SHP77 (cell line): ENCODE data around the gene HCN2.
"Not testable (repeated sequence)": the region's sequence is repeated elsewhere in the genome, so short reads cannot be mapped to it uniquely, and the experiment has no call there.

Source experiments
- DNase-seq, 2 experiments: peaks; one replicate each; lab custom pipeline; 2025; lab: John Stamatoyannopoulos, UW

Gene HCN2

GRCh38 chr19:620166-620862 is 30.6 kb downstream of the HCN2 start:
- no peak for DNase-seq

DNA sequence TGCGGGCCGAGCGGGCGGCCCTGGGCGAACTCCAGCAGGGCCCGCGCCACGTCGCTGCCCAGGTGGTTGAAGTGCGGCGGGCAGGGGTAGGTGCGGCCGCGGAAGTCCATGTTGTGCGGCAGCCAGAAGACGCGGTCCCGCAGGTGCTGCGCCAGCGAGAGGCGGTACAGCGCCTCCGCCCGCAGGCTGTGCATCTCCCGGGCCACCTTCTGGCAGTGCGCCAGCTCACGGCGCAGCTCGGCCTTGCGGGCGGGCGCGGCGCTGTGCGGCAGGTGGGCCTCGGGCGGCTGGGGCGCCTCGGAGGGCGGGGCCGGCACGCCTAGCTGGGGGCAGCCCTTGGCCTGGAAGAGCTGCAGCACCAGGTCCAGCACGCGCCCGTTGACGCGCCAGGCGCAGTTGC is 31.5 kb downstream of the HCN2 start:
- DNase-seq: not testable (repeated sequence)

DNA sequence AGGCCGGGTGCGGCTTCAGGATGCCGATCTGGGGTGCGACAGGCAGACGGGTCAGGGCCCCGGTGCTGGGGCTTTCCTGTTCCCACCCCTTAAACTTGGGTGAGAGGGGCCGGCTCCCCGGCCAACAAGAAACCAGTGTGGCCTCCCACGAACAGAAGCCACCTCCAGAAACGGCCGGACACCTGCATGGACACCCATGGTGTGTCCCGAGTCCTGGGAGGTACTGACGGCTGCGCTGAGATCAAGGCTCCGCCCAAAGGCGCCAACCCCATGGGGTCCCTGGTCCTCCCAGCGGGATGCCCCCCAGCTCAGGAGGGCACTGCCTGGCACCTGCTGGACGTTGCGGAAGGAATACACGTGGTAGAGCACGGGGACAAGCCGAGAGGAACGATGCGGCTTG is 32.1 kb downstream of the HCN2 start:
- no peak for DNase-seq

DNA sequence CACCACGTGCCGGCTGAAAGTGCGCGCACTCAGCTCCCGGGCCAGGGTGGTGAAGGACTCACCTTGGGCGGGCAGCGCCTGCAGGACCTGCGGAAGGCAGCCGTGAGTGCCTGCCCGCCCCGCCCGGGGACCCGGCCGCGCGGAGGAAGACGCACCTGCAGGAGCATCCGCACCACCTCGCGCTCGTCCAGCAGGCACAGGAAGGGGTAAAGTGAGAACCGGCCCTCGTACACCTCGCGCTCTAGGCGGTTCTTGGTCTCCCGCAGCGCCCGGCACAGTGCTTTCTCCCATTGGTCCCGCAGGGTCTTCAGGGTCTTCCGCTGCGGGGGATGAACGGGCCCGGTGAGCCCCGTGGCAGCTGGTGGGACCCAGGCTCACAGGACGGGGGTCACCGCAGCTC is 33.0 kb downstream of the HCN2 start:
- no peak for DNase-seq

DNA sequence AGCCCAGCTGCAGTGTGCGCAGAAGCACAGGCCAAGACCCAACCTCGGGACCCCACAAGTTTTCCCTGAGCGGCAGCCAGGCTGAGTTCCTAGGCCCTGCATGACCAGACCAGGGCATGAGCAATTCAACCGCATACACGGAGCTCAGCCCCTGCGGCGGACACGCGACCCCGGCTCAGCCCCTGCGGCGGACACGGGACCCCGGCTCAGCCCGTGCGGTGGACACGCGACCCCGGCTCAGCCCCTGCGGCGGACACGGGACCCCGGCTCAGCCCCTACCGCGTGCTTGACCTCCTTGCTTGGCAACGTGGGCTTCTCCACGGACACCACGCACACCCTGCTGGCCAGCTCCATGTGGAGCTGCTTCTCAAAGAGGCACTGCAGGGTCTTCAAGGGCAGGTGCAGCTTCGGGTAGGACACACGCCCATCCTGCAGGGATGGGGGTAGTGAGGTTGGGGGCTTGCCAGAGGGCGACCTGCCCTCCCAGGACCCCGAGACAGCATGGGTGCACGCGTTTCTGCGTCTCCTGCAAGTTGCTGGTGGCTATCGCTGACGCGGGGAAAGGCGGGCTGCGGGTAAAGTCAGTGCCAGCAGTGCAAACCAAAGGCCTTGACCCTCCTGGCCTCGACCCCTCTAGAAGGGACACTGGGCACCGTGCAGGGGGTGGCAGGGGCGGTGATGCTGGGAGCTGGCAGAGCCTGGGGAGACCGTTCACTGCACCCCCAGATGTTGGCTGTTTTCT is 33.7 kb downstream of the HCN2 start:
- DNase-seq: no peak

- DNase-seq: no peak
These were observed 34.3 kb downstream of the HCN2 start for GRCh38 chr19:623974-624373.

GRCh38 chr19:624433-625109 is 34.9 kb downstream of the HCN2 start:
- DNase-seq: no peak

GRCh38 chr19:625257-625656 is 35.6 kb downstream of the HCN2 start:
- DNase-seq: no peak

DNA sequence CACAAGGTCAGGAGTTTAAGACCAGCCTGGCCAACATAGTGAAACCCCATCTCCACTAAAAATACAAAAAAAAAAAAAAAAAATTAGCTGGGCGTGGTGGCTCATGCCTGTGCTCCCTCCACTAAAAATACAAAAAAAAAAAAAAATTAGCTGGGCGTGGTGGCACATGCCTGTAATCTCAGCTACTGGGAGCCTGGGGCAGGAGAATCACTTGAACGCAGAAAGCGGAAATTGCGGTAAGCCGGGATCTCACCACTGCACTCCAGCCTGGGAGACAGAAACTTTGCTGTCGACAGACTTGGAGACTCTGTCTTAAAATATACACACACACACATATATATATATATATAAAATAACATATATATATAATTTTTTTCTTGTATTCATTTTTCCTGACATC is 36.9 kb downstream of the HCN2 start:
- DNase-seq: not testable (repeated sequence)

GRCh38 chr19:628168-628567 is 38.5 kb downstream of the HCN2 start:
- DNase-seq: no peak

GRCh38 chr19:629515-629914 is 39.8 kb downstream of the HCN2 start:
- DNase-seq: peak; percentile 52 to 75

DNA sequence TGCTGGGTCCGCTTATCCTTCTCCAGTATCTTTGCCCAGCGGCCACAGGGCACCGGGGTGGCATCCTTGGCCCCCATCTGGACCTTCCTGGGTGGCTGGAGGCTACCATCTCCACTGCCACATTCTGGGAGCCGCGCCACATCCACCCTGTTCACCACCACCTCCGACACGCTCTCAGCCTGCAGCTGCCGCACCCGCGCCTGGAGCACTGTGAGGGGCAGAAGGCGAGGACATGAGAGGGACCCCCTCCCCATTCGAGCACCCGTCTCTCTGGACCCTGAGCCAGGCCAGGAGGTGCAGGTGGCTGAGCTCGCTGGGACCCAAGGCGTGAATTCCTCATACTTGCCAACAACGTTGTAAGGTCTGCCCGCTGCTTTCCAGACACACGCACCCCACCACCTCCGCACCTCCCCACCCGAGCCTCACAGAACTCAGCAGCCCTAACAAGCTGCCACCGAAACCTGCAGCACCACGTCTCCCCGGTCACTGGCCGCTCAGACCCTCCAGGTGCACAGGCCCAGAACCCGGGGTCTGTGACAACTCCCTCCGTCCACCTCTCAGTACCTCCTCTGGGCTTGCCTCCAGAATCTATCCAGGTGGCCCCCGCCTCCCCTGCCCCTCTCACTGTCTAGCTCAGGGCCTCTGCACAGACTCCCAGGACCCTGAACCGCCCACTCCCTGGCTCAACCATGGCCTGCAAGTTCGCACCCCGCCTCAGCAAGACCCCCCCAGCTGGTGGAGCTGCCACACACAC is 40.5 kb downstream of the HCN2 start:
- DNase-seq: no peak

- no peak for DNase-seq
These were observed 42.9 kb downstream of the HCN2 start for GRCh38 chr19:632579-633067.

DNA sequence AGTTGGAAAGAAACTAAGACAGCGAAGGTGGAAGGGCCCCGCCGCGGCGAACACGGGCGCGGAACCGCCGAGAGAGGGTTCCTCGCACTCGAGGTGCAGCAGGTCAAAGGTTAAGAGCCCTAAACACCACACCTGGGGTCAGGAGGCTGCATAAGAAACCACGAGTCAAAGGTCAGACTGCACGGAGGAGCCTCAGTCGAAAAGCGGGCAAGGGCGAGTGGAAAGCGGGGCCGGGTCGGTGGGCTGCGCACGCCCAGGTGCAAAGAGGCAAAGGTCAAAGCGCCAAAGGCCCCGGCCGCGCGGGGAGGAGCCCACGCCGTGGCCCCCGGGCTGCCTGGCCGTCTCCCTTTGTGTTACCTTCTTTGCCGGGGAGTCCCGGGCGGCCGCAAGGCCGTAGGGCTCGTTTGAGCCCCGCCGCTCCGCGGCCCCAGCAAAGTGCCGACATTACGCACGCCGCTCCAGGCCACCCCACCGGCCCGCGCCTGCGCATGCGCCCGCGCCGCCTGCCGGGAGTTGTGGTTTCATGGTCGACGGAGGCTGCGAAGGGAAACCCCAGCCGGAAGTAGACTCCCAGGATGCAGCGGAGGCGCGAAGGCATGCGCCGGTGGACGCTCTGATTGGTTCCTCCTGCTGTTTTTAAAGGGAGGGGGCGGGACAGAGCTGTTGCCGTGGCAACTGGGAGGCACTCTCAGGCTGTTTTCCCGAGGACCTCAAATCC is 43.5 kb downstream of the HCN2 start, which contains the start of gene POLRMT:
Gene POLRMT, minus strand, starts transcription at position 470 of the 718 bp plus-strand sequence. Its CDS starts 25 bp downstream, at position 445.
- DNase-seq: peak; percentile 95 to 96

DNA sequence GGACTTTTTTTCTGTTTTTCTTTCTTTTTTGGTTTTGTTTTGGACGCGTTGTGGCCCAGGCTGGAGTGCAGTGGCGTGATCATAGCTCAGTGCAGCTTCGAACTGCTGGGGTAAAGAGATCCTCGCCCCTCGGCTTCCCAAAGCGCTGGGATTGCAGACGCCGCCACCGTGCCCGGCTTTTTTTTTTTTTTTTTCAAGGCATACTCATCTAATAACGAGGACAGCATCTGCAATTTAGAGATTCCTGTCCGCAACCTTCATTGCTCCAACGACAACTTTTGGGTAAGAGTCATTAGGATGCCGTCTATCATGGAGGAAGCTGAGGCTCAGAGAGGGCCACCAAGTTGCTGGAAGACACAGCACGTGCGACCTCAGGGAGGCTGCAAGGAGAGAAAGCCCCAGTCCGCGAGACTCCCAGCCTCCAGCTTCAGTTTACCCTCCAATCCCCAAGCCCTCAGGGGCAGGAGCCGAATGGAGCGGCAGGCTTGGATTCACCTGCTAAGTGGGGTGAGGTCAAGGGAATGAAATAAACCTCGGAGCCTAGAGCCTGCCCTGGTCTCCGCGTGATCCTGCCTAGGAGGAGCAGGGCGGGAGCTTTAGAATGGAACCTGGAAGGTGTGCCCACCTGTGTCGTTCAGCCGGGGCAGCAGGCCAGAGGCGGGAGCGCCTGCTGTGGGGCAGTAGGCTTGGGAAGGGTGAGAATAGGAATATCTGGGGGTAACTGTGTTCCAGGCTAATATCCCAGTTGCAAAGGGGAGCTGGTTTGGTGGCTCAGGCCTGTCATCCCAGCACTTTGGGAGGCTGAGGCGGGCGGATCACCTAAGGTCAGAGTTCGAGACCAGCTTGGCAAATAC is 44.3 kb downstream of the HCN2 start:
- DNase-seq: no peak

GRCh38 chr19:634975-635652 is 45.4 kb downstream of the HCN2 start:
- DNase-seq: no peak

DNA sequence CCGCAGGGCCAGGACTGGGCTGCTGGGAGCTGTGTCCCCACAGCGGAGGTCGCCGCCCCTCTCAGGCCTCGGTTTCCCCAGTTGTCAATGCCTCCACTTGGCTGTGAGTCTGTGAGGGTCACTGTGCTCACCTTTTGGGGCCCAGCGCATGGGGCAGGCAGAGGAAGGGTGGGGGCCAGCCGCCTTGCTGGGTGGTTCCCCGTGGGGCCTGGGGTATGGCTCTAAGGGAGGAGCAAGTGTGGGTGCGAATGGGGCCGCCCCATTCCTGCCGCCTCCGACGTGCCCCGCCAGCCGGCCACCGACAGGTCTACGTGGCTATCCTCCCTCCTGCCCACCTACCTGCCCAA is 49.2 kb downstream of the HCN2 start:
- DNase-seq: no peak

- peak; percentile 63 to 89 for DNase-seq
These were observed 49.8 kb downstream of the HCN2 start, which contains the start of gene FGF22 for GRCh38 chr19:639253-640160. TSS of gene FGF22 (plus strand) at chr19:639879. CDS start at chr19:639926, 47 bp downstream.

DNA sequence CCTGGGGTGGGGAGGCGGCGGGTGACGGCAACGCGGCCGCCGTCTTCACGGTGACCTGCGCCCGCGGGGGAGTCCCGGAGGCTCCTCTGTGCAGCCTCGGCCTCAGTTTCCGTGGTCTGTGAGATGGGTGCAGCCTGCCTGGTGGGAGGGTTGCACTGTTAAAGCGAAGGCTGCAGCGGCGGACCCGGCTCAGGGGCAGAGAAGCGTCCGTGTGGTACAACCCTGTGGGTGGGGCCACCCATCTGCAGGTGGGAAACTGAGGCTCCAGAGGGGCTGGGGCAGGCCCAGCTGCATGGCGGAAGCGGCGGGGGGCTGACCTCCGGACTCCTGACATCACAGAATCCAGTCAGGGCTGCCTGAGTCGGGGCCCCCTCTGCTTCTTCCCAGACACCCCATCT is 50.5 kb downstream of the HCN2 start:
- no peak for DNase-seq
